Effector memory CD4-positive, alpha-beta T cell (primary cell): ENCODE results near the gene HOMER2.

Experiments
- DNase-seq, 3 donors: peaks; one replicate each; pipeline ENCODE4 v3.0.0-alpha.2; 2020
- H3K27ac ChIP-seq: 2 replicates; pipeline ENCODE4 v1.7.0; 2013; ENCODE audit warnings: mild to moderate bottlenecking, low read length, moderate library complexity; ENCODE audit not compliant: insufficient read depth, poor library complexity, severe bottlenecking
- H3K27me3 ChIP-seq: replicated peaks from 2 replicates; pipeline ENCODE4 v1.7.0; 2013; ENCODE audit warnings: mild to moderate bottlenecking, low read length; ENCODE audit not compliant: insufficient read depth, control insufficient read depth, poor library complexity, severe bottlenecking
- H3K36me3 ChIP-seq: 2 replicates; pipeline ENCODE4 v1.7.0; 2013; ENCODE audit warnings: mild to moderate bottlenecking, low read length, moderate library complexity; ENCODE audit not compliant: control insufficient read depth, insufficient read depth
- H3K4me1 ChIP-seq: 2 replicates; pipeline ENCODE4 v1.7.0; 2013; ENCODE audit warnings: low read length, mild to moderate bottlenecking; ENCODE audit not compliant: control insufficient read depth, insufficient read depth, poor library complexity, severe bottlenecking
- H3K4me3 ChIP-seq: 2 replicates; pipeline ENCODE4 v1.7.0; 2013; ENCODE audit warnings: low read length, low read depth, mild to moderate bottlenecking; ENCODE audit not compliant: insufficient read depth, poor library complexity, severe bottlenecking
- H3K9me3 ChIP-seq: 2 replicates; pipeline ENCODE4 v1.7.0; 2013; ENCODE audit warnings: mild to moderate bottlenecking, low read length, moderate library complexity; ENCODE audit not compliant: control insufficient read depth

The HOMER2 gene

DNA sequence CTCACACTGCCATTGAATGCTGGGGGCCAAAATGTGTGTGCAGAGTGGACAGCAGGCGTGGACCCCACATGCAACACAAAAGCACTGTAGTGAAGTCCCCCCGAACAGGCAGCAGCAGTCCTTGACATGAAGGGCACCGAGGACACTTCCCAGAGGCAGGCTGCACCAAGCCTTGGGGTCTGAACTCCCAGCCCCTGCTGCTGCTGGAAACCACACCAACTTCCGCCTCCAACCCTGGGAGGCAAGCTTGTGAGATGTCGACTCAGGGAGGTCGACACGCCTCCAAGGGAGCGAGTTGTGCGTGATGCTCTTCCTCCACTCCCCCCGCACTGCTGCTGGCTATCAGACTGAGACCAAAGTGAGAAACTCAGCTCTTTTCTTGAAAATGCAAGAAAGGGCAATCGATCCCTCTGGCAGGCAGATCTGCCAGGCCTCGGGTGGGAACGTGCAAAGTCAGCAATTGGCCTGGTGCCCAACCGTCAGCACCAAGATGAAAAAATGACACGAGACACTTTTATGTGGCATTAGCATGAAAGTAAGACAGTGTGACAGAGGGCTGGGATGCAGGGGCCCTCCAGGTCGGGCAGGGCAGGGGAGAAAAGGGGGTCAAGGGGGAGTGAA, 99.5 kb downstream of the HOMER2 start:
- Histone ChIP-seq H3K27me3 (no peaks in the 10 kb centered on the region), H3K27ac (no peak overlapping the region), H3K4me3 (no peak overlapping the region), H3K4me1 (no peaks in the 10 kb centered on the region), H3K36me3 (no peaks in the 10 kb centered on the region), H3K9me3 (no peaks in the 10 kb centered on the region)
- no peak for DNase-seq

DNA sequence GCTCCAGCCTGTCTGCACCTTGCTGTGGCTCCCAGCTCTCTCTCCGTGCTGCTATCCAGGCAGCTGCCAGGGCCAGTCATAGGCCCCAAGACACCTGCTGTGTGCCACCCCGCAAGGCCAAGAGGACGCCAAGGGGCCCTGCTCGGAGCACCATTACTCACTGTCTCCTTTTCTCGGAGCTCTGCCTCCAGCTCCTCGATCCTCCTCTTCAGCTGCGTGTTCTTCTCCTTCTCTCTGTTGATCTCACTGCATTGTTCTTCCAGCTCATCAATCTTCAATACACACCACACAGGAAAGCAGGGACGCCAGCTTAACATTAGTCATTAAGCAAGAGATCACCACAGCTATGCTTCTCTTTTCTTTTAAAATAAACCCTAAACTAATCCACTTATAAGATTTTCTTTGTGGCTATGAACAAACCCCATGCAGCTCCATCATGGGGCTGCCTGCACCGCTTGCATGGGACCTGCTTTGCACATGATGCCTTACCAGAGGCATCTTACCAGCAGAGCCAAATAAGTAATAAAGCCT, 100.5 kb downstream of the HOMER2 start:
- H3K36me3 ChIP-seq = no peaks in the 10 kb centered on the region
- no peak overlapping the region for H3K4me3 ChIP-seq
- no peaks in the 10 kb centered on the region for H3K27me3 ChIP-seq
- H3K4me1 ChIP-seq = no peaks in the 10 kb centered on the region
- no peak for DNase-seq
- H3K9me3 ChIP-seq = no peaks in the 10 kb centered on the region
- no peak overlapping the region for H3K27ac ChIP-seq

DNA sequence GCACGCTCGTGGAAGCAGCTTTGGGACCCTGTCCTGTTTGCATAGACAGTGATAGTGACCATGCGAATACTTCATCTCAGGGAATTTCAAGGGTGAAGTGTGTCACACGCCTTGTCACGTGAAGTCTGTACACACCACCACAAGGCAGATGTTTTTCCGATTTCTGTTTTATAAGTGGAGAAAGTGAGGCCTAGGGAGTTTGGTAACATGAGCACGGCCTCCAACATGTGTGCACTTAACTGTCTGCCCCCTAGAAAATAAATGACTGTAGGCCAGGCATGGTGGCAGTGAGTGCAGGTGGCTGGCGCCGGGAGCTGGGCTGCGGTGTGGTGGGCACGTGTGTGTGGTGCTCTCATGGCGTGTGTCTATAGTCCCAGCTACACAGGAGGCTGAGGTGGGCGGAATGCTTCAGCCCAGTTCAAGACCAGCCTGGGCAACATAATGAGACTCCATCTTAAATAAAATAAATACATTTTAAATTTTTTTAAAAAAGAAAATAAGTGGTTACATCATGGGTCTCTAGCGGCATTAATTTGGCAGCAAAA, 101.1 kb downstream of the HOMER2 start:
- DNase-seq = no peak
- no peaks in the 10 kb centered on the region for H3K36me3 ChIP-seq
- no peaks in the 10 kb centered on the region for H3K9me3 ChIP-seq
- no peaks in the 10 kb centered on the region for H3K27me3 ChIP-seq
- no peaks in the 10 kb centered on the region for H3K4me1 ChIP-seq
- no peak overlapping the region for H3K27ac ChIP-seq
- no peak overlapping the region for H3K4me3 ChIP-seq

DNA sequence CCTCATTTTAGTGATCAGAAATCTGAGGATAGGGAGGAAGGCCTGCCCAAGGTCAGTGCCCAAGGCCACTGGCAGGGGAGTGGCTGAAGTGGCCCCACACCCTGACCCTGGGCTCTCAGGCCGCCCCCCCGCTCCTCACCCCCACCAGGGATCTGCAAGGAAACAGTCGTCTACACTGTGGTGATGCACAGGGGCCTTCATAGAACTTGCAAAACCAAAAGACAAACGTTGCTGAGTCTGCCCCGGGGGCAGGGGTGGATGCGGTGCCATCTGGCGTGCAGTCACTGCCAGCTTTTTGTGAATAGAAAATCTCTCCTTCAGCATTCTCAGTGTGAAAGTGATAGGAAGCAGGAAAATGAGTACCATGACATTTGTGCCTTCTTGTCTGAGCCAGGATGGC, 101.8 kb downstream of the HOMER2 start:
- no peaks in the 10 kb centered on the region for H3K4me1 ChIP-seq
- H3K4me3 ChIP-seq = no peak overlapping the region
- no peaks in the 10 kb centered on the region for H3K36me3 ChIP-seq
- DNase-seq = no peak
- H3K27ac ChIP-seq = no peak overlapping the region
- no peaks in the 10 kb centered on the region for H3K27me3 ChIP-seq
- H3K9me3 ChIP-seq = no peaks in the 10 kb centered on the region

DNA sequence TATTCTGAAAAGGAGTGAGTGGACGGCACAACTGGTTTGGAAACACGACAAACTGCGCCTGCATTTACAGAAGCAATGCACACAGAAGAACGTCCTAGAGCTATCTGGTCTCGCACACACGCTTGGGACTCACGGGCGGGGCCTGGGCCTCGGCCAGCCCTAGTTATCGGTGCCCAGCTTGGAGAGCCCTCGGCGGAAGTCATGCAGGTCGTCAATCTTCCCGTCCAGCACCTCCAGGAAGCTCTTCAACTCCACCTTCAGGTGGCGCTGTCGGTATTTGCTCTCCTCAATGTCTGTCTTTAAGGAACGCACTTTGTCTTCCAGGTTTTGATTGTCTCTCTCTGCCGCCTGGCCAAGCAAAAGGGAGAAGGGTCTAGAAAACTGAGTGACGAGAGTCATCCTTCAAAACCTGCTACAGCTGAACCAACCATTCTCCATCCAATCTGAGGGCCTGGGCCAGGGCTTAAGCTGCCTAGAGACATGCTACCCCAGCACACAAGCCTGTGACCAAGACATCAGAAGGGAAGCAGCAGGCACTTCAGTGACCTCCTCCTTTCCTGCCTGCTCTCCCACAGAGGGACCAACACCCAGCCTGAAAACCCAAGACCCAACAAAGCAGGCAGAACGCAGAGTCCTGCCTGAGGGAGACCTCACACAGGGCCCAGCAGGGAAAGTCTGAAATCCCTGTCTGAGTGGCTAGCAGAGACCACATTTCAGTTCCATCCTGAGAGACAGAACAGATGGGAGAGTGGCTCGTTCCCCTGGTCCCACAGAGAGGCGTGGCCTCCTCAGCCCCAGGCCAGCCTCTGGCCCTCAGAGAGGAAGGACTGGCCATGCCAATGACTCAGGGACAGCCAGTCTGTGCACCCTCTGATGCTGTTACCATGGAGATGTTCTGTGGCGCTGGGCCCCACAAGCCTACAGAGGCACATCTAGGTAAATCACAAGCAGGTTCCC, 102.7 kb downstream of the HOMER2 start:
- no peak for DNase-seq
- Histone ChIP-seq H3K4me1 (no peaks in the 10 kb centered on the region), H3K27me3 (no peaks in the 10 kb centered on the region), H3K36me3 (no peaks in the 10 kb centered on the region), H3K27ac (no peak overlapping the region), H3K9me3 (no peaks in the 10 kb centered on the region), H3K4me3 (no peak overlapping the region)

DNA sequence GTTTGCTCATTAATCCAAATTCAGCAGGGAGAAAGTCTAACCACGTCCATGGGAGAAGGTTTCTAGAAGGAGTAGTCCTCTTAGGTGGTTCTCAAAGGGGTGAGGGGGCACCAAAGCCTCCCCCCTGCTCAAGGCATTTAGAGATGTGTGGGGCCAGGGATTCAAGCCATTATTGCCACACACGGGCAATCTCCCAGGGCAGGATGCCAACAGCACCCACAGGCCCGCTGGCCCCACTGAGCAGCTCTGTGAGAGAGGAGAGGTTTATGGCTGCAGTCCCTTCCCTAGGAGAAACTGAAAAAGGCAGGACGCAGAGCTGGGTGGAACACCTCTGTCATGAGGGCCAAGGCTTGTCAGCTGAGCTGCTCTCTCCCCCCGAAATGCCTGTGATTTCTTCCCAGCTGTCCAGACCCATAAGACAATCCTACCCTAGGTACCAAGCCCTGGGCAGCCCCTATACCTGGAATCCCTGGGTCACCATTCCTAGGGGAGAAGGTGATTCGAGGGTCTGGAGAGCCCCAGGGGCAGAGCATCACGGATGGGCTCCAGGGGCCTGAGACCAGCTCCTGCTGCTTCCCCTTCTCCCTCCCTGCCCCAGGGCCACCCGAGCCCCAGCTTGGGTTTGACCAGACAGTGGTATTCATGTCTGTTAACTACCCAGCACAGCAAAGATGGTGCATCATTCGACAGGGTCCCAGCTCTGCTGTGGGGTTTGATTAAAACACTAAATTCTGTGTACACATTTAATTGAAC, 104.1 kb downstream of the HOMER2 start:
- H3K36me3 ChIP-seq = no peaks in the 10 kb centered on the region
- DNase-seq = no peak
- no peak overlapping the region for H3K27ac ChIP-seq
- H3K4me1 ChIP-seq = no peaks in the 10 kb centered on the region
- H3K9me3 ChIP-seq = no peaks in the 10 kb centered on the region
- H3K4me3 ChIP-seq = no peak overlapping the region
- H3K27me3 ChIP-seq = no peaks in the 10 kb centered on the region

DNA sequence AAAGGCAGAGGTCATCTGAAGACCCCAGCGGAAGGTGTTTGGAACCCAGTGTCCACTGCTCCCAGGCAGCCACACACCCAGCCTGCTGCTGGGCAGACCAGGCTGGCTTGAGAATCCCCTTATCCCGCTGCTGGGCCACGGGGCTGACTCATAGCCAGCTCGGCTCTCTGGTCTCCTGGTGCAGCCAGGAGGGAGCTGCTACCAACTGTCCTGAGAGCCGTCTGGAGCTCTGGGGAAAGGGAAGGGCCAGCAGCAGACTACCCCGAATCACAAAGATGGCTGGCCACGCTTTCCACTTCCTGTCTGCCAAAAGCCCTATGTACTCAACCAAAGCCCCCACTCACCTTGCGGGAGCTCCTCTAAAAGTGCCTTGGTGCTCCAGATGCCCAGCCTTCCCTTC, 104.8 kb downstream of the HOMER2 start:
- DNase-seq = no peak
- H3K27ac ChIP-seq = no peak overlapping the region
- no peaks in the 10 kb centered on the region for H3K9me3 ChIP-seq
- no peaks in the 10 kb centered on the region for H3K36me3 ChIP-seq
- no peak overlapping the region for H3K4me3 ChIP-seq
- no peaks in the 10 kb centered on the region for H3K27me3 ChIP-seq
- no peaks in the 10 kb centered on the region for H3K4me1 ChIP-seq

DNA sequence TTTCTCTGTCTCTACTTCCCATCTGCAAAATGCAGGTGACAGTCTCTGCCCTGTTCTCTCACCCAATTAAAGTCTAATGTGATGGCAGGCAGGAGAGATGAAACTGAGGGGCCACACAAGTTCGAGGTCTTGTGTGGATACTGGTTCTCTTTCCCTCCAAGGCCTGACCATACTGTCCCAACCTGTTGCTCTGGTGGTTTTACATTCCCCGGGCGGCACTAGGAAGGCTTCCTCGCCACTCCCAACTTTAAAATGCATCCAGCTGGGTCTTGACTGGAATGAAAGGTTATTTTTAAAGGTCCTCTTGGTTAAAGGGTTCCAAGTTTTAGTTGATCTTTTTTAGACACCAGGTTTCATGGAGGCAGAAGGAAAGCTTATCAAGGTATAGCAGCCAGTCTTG, 105.9 kb downstream of the HOMER2 start:
- Histone ChIP-seq H3K4me3 (no peak overlapping the region), H3K27me3 (no peaks in the 10 kb centered on the region), H3K36me3 (no peaks in the 10 kb centered on the region), H3K4me1 (no peaks in the 10 kb centered on the region), H3K27ac (no peak overlapping the region), H3K9me3 (no peaks in the 10 kb centered on the region)
- no peak for DNase-seq

DNA sequence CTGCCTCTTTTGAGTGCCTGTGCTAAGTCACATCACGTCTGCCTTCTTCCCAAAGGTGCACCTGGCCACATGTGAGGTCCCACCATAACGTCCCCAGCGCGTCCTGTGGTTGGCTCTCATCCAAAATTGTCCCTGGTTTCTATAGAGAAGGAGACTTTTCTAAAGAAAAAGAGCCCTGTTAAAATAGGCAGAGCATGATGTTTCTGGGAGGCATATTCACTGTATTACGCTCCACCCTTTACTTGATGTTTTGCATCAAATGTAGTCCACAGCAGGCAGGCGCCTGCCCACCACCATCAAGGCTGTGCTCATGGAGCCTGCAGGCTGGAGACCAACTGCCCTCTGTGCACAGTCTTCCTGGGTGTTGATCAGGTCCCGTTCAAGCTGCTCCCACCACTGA, 106.8 kb downstream of the HOMER2 start:
- Histone ChIP-seq H3K9me3 (no peaks in the 10 kb centered on the region), H3K27me3 (no peaks in the 10 kb centered on the region), H3K4me1 (no peaks in the 10 kb centered on the region), H3K27ac (no peak overlapping the region), H3K4me3 (no peak overlapping the region), H3K36me3 (no peaks in the 10 kb centered on the region)
- no peak for DNase-seq
